Psoas muscle (tissue), 8 donors: Measurements from ENCODE around the gene RRBP1. TPM values are rescaled to one million over a fixed set of nuclear protein-coding genes. Genes with fewer than 3 reads are reported as not detected.
"Not testable (repeated sequence)": the region's sequence is repeated elsewhere in the genome, so short reads cannot be mapped to it uniquely, and the experiment has no call there.

Experiments
- ATAC-seq, 4 donors: fragments of 200-7000 bp; cut with Tn5 transposase; one replicate each; pipeline ENCODE4 v1.9.1; 2020; ENCODE audit warnings: moderate library complexity in 3 of 4, mild to moderate bottlenecking in 2 of 4
- DNase-seq, 2 donors: peaks; one replicate each; pipeline ENCODE4 v3.0.0-alpha.2; 2020
- H3K27ac ChIP-seq: fragments of 200-600 bp; one replicate; pipeline ENCODE4 v1.8.0; 2022
- H3K27me3 ChIP-seq, 3 donors: fragments of 200-600 bp in 1 of 3; one replicate each; pipeline versions ENCODE4 v1.6.1 to v1.8.0; 2013 to 2022; ENCODE audit warnings: low read length in 2 of 3, mild to moderate bottlenecking in 2 of 3, moderate library complexity in 1 of 3; ENCODE audit not compliant: insufficient read depth in 3 of 3
- H3K36me3 ChIP-seq, 2 donors: fragments of 200-600 bp in 1 of 2; one replicate each; pipeline versions ENCODE4 v1.6.1 to v1.8.0; 2013 to 2022; ENCODE audit warnings: low read depth in 1 of 2, mild to moderate bottlenecking in 1 of 2, moderate library complexity in 1 of 2; ENCODE audit not compliant: insufficient read depth in 1 of 2
- H3K4me1 ChIP-seq: fragments of 200-600 bp; one replicate; pipeline ENCODE4 v1.8.0; 2022
- H3K4me3 ChIP-seq: fragments of 200-600 bp; one replicate; pipeline ENCODE4 v1.8.0; 2022; ENCODE audit warnings: mild to moderate bottlenecking
- H3K9me3 ChIP-seq: fragments of 200-600 bp; one replicate; pipeline ENCODE4 v1.8.0; 2022
- CTCF ChIP-seq: fragments of 200-600 bp; IDR thresholded peaks from one replicate; pipeline ENCODE4 v1.8.0; 2022; ENCODE audit warnings: antibody characterized with exemption
- WGBS, 3 donors: extraction: QIAGEN DNeasy Blood & Tissue Kit; methylation state at CpG; one replicate each; pipeline versions ENCODE4 v1.1.6 to v1.1.7; 2013; 5-methylcytosine and 5-hydroxymethylcytosine counted together
- intact Hi-C, 2 donors: fragments of 100-400 bp; cut with DNase I; formaldehyde crosslinking; loops; one replicate each; pipeline versions ENCODE4 v1.11.0 to v1.14.2; 2022
- polyA plus RNA-seq, 3 donors: library from polyadenylated mRNA; stranded (reverse); fragments of 200-250 nt; gene quantifications; one replicate each; pipeline ENCODE4 v1.2.3, GENCODE V29; 2013
- total RNA-seq, 4 donors: library from RNA; stranded (reverse); fragmentation: NEBNext Ultra II Directional in 2 of 4; extraction: Animal tissue kit (Norgen Biotek cat#: 25700) in 2 of 4; gene quantifications; one replicate each; pipeline versions ENCODE4 v1.2.1 to v1.2.4, GENCODE V29; 2021 to 2023
- donor health status: healthy with polysubstance abuse.
- donor health status: DM: no; HTN: no; CAD: no; lungs with moderate emphysema.
- donor health status: Bipolar disorder and iron deficiency.
- donor health status: healthy.
- donor health status: DM: yes; HTN: yes; CAD: no.
- donor health status: DM: no; HTN: no; CAD: no.
- donor health status: DM: no; HTN: no; CAD: no.
- donor health status: DM: yes; HTN: yes; CAD: no.

Gene RRBP1
- total and polyA plus RNA-seq, 7 donors: 14.2 to 40.8 (median 21.8) TPM

GRCh38 chr20:17710379-17711266, 28.6 kb upstream of the RRBP1 start:
- DNase-seq (no peak), ATAC-seq (no peak)
- intact Hi-C loops: no loop called here
- no peaks in the 10 kb centered on the region for H3K27me3 ChIP-seq
- no peak overlapping the region for H3K27ac ChIP-seq
- no peak overlapping the region for H3K4me3 ChIP-seq
- 71 to 76% (median 75%) methylated on average over 21 of the region's 21 CpGs for WGBS, 3 donors
- H3K4me1 ChIP-seq: no peaks in the 10 kb centered on the region
- H3K36me3 ChIP-seq: no peaks in the 10 kb centered on the region
- no peak for TF ChIP-seq CTCF
- H3K9me3 ChIP-seq: no peaks in the 10 kb centered on the region

DNA sequence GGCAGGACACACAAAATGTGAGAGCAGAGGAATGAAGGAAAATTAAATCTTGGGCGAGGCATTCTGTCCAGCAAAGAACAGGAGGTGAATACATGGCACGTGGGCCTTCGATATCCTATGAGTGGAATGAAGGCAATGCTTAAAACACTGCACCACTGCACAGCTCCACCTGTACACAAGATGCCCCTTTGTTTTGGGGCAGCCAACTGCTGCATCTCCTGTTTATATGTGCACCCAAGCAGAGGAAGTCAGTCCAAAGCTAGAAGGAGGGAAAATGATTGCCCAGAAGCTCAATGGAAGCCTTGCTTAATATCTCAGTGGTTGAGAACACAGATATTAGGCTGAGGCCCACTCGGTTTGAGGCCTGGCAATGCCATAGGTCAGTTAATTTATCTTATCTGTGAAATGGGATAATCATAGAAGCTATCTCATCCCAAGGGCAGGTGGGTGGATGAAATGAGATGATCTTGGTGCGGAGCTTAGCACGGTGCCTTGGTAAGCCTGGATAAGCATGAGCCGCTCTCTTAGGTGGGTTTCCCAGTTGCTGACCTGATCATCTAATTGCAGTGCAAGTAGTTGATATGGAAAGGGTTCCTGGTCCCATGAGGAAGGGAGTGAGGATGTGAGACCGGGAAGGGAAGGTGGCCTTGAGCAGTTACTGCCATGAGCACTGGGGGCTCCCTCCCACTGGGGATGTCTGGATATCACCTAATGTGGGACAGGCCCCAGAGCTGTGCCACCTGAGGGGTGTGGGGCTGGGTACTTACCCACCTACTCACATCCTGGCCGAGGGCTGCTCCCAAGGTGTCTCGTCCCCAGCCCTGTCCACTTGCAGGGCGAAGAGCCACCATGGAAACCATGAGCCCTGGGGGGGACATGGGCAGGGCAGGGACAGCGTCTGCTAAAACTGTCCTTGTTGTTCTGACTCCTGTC, 27.6 kb upstream of the RRBP1 start:
- H3K36me3 ChIP-seq: no peaks in the 10 kb centered on the region
- intact Hi-C loops: loop anchor here in 1 of 2 donors (5.0 kb wide), 1 partner anchor 68 kb away; no protein-coding TSS in a partner anchor
- H3K4me3 ChIP-seq: no peak overlapping the region
- WGBS, 3 donors: 87 to 93% (median 89%) methylated on average over 12 of the region's 12 CpGs
- no peak for TF ChIP-seq CTCF
- no peaks in the 10 kb centered on the region for H3K27me3 ChIP-seq
- ATAC-seq (no peak), DNase-seq (no peak)
- H3K9me3 ChIP-seq: no peaks in the 10 kb centered on the region
- no peak overlapping the region for H3K27ac ChIP-seq
- no peaks in the 10 kb centered on the region for H3K4me1 ChIP-seq

GRCh38 chr20:17708675-17709360, 26.8 kb upstream of the RRBP1 start:
- no peak for ATAC-seq
- 93 to 96% (median 96%) methylated on average over 7 of the region's 7 CpGs for WGBS, 3 donors

GRCh38 chr20:17707951-17708350, 25.9 kb upstream of the RRBP1 start:
- not testable (repeated sequence) for H3K36me3 ChIP-seq, DNase-seq, H3K27ac ChIP-seq, ATAC-seq, H3K9me3 ChIP-seq, H3K4me3 ChIP-seq, H3K27me3 ChIP-seq, H3K4me1 ChIP-seq
- intact Hi-C loops: loop anchor here in 1 of 2 donors (5.0 kb wide), 1 partner anchor 69 kb away; no protein-coding TSS in a partner anchor
- WGBS, 3 donors: 80 to 95% (median 83%) methylated on average over 3 of the region's 3 CpGs

More at GRCh38 chr20:17708675-17709360, 26.8 kb upstream of the RRBP1 start:
- Histone ChIP-seq H3K4me3 (no peak overlapping the region), H3K4me1 (no peaks in the 10 kb centered on the region), H3K27me3 (no peaks in the 10 kb centered on the region), H3K9me3 (no peaks in the 10 kb centered on the region), H3K27ac (no peak overlapping the region), H3K36me3 (no peaks in the 10 kb centered on the region)
- no peak for DNase-seq
- TF ChIP-seq CTCF: no peak
- intact Hi-C loops: loop anchor here in 1 of 2 donors (5.0 kb wide), 1 partner anchor 68 kb away; no protein-coding TSS in a partner anchor
